Measurements from ENCODE around the gene CNMD.

- TF ChIP-seq CTCF (IDR thresholded peaks at IDR 0.05; ENCODE audit: poor library complexity, severe bottlenecking) = no peak
- no peak for TF ChIP-seq EZH2 (IDR thresholded peaks at IDR 0.05; ENCODE audit: borderline replicate concordance, insufficient read depth, low read length, poor library complexity, severe bottlenecking)
These were observed 5.5 kb downstream of the CNMD start for GRCh38 chr13:52734075-52734623.

Measured in neural cell (in vitro differentiated cells).